OCI-LY7 (cell line): Measurements from ENCODE around the gene ELAVL2. TPM values are rescaled to one million over a fixed set of nuclear protein-coding genes. Genes with fewer than 3 reads are reported as not detected.

Experiments
- BruUV-seq: library from RNA; stranded (reverse); fragments of 400-500 nt; replicated peaks from 2 replicates; lab custom pipeline; 2021; lab: Mats Ljungman, UMichigan
- CTCF ChIA-PET: fragments of 300-600 bp; sonication (Branson Sonifier 250); formaldehyde crosslinking; loops from one replicate; lab custom pipeline; 2022; ENCODE audit warnings: antibody characterized with exemption; ENCODE audit not compliant: unreplicated experiment; lab: Charles Lee
- POLR2A ChIA-PET: fragments of 300-600 bp; sonication (Branson Sonifier 250); formaldehyde crosslinking; loops from one replicate; lab custom pipeline; 2022; ENCODE audit warnings: antibody characterized with exemption; lab: Charles Lee
- DNase-seq: peaks from one replicate; pipeline ENCODE4 v3.0.0-alpha.2; 2015; ENCODE audit warnings: low spot score
- H2AFZ ChIP-seq: fragments of 200-600 bp; sonication (generic), shearing (Covaris generic); 2 replicates; pipeline ENCODE4 v1.6.1; 2014; ENCODE audit warnings: mild to moderate bottlenecking, antibody characterized with exemption, low read length, moderate library complexity
- H3K27ac ChIP-seq: fragments of 200-600 bp; sonication (generic); 2 replicates; pipeline ENCODE4 v1.5.1; 2014; ENCODE audit warnings: mixed run types, low read depth, mild to moderate bottlenecking, moderate library complexity, low read length, inconsistent platforms; ENCODE audit not compliant: poor library complexity, severe bottlenecking
- H3K36me3 ChIP-seq: fragments of 200-600 bp; sonication (generic); 2 replicates; pipeline ENCODE4 v1.6.1; 2014; ENCODE audit warnings: mild to moderate bottlenecking, antibody characterized with exemption, low read length, moderate library complexity, mixed read lengths; ENCODE audit not compliant: insufficient read depth
- H3K4me1 ChIP-seq: fragments of 200-600 bp; sonication (generic); 2 replicates; pipeline ENCODE4 v1.5.1; 2014; ENCODE audit warnings: mild to moderate bottlenecking, low read length; ENCODE audit not compliant: insufficient read depth, poor library complexity, severe bottlenecking
- H3K4me2 ChIP-seq: fragments of 200-600 bp; sonication (generic); 2 replicates; pipeline ENCODE4 v1.6.1; 2014; ENCODE audit warnings: mild to moderate bottlenecking, low read length
- H3K4me3 ChIP-seq: fragments of 200-600 bp; sonication (generic); 2 replicates; pipeline ENCODE4 v1.5.1; 2014; ENCODE audit warnings: mild to moderate bottlenecking, low read depth, low read length; ENCODE audit not compliant: poor library complexity, severe bottlenecking
- H3K79me2 ChIP-seq: fragments of 200-600 bp; sonication (generic); 2 replicates; pipeline ENCODE4 v1.6.1; 2016; ENCODE audit warnings: low read depth, mild to moderate bottlenecking, low read length, moderate library complexity, mixed read lengths; ENCODE audit not compliant: insufficient read depth
- H3K9me2 ChIP-seq: fragments of 200-600 bp; sonication (generic); 2 replicates; pipeline ENCODE4 v1.6.1; 2016; ENCODE audit warnings: mild to moderate bottlenecking, low read length, mixed read lengths; ENCODE audit not compliant: insufficient read depth
- H3K9me3 ChIP-seq: fragments of 200-600 bp; sonication (generic); 2 replicates; pipeline ENCODE4 v1.6.1; 2014; ENCODE audit warnings: mild to moderate bottlenecking, mixed run types, low read length, mixed read lengths
- H4K20me1 ChIP-seq: fragments of 200-600 bp; sonication (generic); 2 replicates; pipeline ENCODE4 v1.6.1; 2014; ENCODE audit warnings: mild to moderate bottlenecking, antibody characterized with exemption, low read length, moderate library complexity, mixed read lengths; ENCODE audit not compliant: insufficient read depth
- CTCF ChIP-seq: fragments of 200-600 bp; sonication (generic); conservative IDR thresholded peaks from 2 replicates; pipeline ENCODE4 v1.5.1; 2014; ENCODE audit warnings: mild to moderate bottlenecking, antibody characterized with exemption, low read length, moderate library complexity, mixed read lengths
- EZH2phosphoT487 ChIP-seq: fragments of 200-600 bp; sonication (generic); IDR thresholded peaks from 2 replicates; pipeline ENCODE4 v1.6.1; 2018; ENCODE audit warnings: low read depth, borderline replicate concordance, mild to moderate bottlenecking, mixed run types, antibody characterized with exemption, low read length, moderate library complexity, mixed read lengths
- intact Hi-C: fragments of 100-400 bp; cut with micrococcal nuclease; formaldehyde crosslinking; loops from one replicate; pipeline ENCODE4 v1.10.0; 2022; ENCODE audit not compliant: unreplicated experiment
- total RNA-seq, 2 experiments: library from RNA; depleted of rRNA in 1 of 2; stranded (reverse); fragments of >200 nt in 1 of 2; shearing (Covaris generic) in 1 of 2; gene quantifications; 2 replicates each; pipeline ENCODE4 v1.2.3, GENCODE V29; 2014 to 2022

Gene ELAVL2
- total RNA-seq, 2 experiments from 2014 or later: not detected

GRCh38 chr9:23686896-23687295 lies 139.1 kb downstream of the ELAVL2 start:
- H3K4me3 ChIP-seq: no peak overlapping the region
- no peaks in the 10 kb centered on the region for H3K9me3 ChIP-seq
- H3K4me2 ChIP-seq: no peak overlapping the region
- no TSS peak for BruUV-seq
- H3K79me2 ChIP-seq: no peaks in the 10 kb centered on the region
- intact Hi-C loops: no loop called here
- no peaks in the 10 kb centered on the region for H3K36me3 ChIP-seq
- H3K9me2 ChIP-seq: no peaks in the 10 kb centered on the region
- H3K4me1 ChIP-seq: no peaks in the 10 kb centered on the region
- DNase-seq: no peak
- H2AFZ ChIP-seq: no peak overlapping the region
- POLR2A ChIA-PET: no interaction called here
- CTCF ChIA-PET: no interaction called here
- no peak overlapping the region for H3K27ac ChIP-seq
- TF ChIP-seq CTCF (no peak), EZH2phosphoT487 (no peak)
- no peaks in the 10 kb centered on the region for H4K20me1 ChIP-seq

GRCh38 chr9:23686257-23686656 lies 139.8 kb downstream of the ELAVL2 start:
- no peak overlapping the region for H3K4me3 ChIP-seq
- no peak for DNase-seq
- H4K20me1 ChIP-seq: no peaks in the 10 kb centered on the region
- ChIA-PET POLR2A (no interaction called here), CTCF (no interaction called here)
- BruUV-seq: no TSS peak
- no peak overlapping the region for H3K27ac ChIP-seq
- no peaks in the 10 kb centered on the region for H3K9me2 ChIP-seq
- H3K79me2 ChIP-seq: no peaks in the 10 kb centered on the region
- H2AFZ ChIP-seq: no peak overlapping the region
- no peaks in the 10 kb centered on the region for H3K4me1 ChIP-seq
- intact Hi-C loops: no loop called here
- no peak overlapping the region for H3K4me2 ChIP-seq
- H3K9me3 ChIP-seq: no peaks in the 10 kb centered on the region
- no peak for TF ChIP-seq EZH2phosphoT487
- H3K36me3 ChIP-seq: no peaks in the 10 kb centered on the region

DNA sequence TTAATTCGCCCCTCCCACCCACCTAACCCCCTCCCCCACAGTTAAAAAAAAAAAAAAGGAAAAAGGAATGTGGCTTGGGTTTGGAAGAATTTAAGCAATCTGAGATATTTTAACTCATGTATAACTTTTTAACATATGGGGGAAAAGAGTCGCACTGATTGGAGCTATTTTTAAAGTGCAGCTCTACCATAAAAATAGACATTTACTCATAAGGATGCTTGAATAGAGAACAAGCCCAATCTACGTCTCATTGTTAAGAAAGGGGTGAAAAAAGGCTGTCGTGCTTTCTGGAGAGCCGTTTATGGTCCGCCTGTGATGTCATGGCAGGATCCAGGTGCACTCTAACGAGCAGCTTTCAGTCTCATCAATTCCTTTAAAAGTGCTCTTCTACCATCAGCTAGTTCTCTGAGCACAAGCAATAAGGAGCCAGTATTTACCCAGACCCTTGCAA lies 142.4 kb downstream of the ELAVL2 start:
- Histone ChIP-seq H3K4me2 (no peak overlapping the region), H2AFZ (no peak overlapping the region), H3K27ac (no peak overlapping the region), H3K79me2 (no peaks in the 10 kb centered on the region), H3K4me1 (no peaks in the 10 kb centered on the region), H3K9me3 (no peaks in the 10 kb centered on the region), H4K20me1 (no peaks in the 10 kb centered on the region), H3K4me3 (no peak overlapping the region), H3K36me3 (no peaks in the 10 kb centered on the region), H3K9me2 (no peaks in the 10 kb centered on the region)
- intact Hi-C loops: no loop called here
- BruUV-seq: no TSS peak
- TF ChIP-seq CTCF: no peak
- TF ChIP-seq EZH2phosphoT487: no peak
- DNase-seq: no peak
- POLR2A ChIA-PET: interaction anchor here (0.7 kb wide), 1 partner anchor 25 kb away, joined by 7 read pairs; no protein-coding TSS in a partner anchor
- CTCF ChIA-PET: no interaction called here
